Measurements from ENCODE around the gene EIPR1.

The EIPR1 gene

DNA sequence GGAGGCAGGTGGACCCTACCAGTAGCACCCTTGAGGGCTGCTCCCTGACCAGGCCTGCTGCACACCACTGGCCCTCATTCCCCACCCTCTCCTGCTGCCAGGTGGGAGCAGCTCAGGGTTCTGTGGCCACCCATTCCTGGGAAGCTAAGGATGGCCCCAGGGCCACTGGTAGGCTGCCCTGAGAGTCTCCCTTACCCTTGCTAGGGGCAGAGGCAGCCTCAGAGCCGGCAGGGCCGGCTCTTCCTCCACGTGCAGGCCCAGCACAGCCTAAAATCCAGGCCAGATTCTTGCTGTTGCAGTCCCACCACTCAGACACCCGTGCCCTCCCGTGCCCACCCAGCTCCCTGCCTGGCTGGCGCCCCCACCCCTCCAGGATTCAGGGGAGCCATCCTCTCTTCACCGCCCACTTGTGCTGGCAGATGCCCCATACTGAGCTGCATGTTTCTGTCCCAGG lies 199.0 kb downstream of the EIPR1 start:
- no peaks in the 10 kb centered on the region for H3K27me3 Mint-ChIP-seq
- H3K4me3 Mint-ChIP-seq: no peak overlapping the region
- H3K36me3 Mint-ChIP-seq (ENCODE audit: low read depth): peaks cover 7% of the 10 kb centered on the region
- H3K4me1 Mint-ChIP-seq: no peaks in the 10 kb centered on the region
- no peak overlapping the region for H3K27ac Mint-ChIP-seq
- ATAC-seq: no peak
- no peaks in the 10 kb centered on the region for H3K9me3 Mint-ChIP-seq
- DNase-seq: no peak

DNA sequence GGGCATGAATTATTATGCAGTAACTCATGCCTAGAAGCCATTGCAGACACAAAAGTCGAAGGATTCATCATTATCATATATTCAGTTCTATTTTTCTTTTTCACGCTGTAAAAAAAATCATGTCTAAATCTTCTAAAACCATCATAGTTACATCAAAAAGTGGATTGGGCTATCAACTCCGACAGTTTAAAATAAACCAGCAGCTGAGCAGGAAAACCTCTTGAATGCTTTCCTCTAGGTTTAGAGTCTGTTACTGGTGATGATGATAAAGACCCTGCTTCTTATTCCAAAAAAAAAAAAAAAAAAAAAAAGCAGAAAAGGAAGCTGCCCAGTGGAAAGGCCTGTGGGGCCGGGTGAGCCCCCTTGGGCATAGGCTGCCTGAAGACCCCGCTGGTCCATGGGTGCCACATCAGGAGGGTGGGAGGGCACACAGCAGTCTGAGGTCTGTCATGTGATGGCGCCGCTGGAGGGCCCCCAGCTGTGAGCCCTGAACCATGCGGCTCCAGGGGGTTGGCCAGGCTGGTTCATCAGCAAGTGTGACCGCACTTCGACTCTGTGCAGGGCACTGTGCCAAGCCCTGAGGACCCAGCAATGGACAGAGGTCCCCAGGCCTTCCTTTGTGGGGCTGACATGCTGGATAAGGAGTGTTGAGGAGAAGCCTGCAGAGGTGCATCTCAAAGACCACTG lies 199.6 kb downstream of the EIPR1 start:
- Mint-ChIP-seq H3K36me3 (ENCODE audit: low read depth) (peaks cover 7% of the 10 kb centered on the region), H3K4me3 (no peak overlapping the region), H3K4me1 (no peaks in the 10 kb centered on the region), H3K27me3 (no peaks in the 10 kb centered on the region), H3K9me3 (no peaks in the 10 kb centered on the region), H3K27ac (no peak overlapping the region)
- ATAC-seq (no peak), DNase-seq (no peak)

DNA sequence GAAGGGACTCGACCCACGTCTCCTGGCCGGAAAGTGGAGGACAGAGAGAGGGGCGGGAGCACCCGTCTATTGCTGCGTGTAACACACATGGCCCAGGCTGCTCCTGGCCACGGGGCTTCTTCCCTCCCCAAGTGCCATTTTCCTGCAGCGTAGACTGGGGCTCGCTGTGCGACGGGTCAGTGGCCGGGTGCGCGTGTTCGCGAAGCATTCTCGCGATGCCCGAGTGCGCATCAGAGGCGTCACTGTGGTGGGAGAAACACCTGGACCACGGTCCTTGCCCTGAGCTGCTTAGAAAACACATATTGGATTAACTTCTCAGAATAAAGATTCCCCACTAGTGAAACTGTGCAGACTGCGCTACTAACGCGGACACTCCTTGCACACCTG lies 200.8 kb downstream of the EIPR1 start:
- Mint-ChIP-seq H3K4me3 (no peak overlapping the region), H3K27me3 (no peaks in the 10 kb centered on the region), H3K36me3 (ENCODE audit: low read depth) (peaks cover 7% of the 10 kb centered on the region), H3K27ac (no peak overlapping the region), H3K4me1 (no peaks in the 10 kb centered on the region), H3K9me3 (no peaks in the 10 kb centered on the region)
- ATAC-seq (no peak), DNase-seq (no peak)

DNA sequence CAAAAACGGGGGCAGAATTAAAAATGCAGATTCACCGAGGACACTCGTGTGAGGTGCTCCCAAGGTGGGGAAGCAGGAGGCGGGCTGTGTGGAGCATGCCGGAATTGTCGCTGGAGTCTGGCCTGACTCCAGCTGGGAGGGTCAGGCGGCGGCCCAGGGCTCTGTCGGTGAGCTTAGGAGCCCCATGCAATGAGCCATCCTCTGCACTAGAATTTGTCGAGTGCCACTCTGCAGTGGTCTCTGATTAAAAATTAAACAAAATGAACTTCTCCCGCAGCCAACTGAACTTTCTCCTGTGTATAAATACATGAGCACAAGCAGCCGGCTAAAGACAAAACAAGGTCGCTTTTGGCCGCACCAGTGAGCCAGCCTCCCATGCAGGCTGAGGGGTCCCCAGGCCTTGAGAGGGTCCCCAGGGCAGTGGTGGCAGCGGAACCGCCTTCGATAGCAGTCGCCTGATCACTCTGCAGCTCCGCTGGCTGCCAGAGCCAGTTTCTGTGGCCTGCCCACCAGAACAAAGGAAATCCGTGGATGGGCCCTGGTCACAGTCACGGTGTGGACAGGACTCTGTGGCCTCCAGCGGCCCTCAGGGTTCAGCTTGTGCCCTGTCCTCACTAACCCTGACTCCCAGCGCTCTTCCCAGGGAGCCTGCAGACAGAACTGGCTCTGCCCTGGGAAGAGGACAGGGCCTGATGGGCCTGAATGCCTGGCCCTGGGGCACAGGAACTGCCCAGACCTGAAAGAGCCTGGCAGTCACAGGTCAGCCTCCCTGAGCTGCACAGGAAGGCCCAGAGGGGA lies 201.3 kb downstream of the EIPR1 start:
- H3K27me3 Mint-ChIP-seq: no peaks in the 10 kb centered on the region
- H3K4me3 Mint-ChIP-seq: no peak overlapping the region
- ATAC-seq (no peak), DNase-seq (no peak)
- H3K9me3 Mint-ChIP-seq: no peaks in the 10 kb centered on the region
- H3K36me3 Mint-ChIP-seq (ENCODE audit: low read depth): peaks cover 10% of the 10 kb centered on the region
- H3K4me1 Mint-ChIP-seq: no peaks in the 10 kb centered on the region
- no peak overlapping the region for H3K27ac Mint-ChIP-seq

DNA sequence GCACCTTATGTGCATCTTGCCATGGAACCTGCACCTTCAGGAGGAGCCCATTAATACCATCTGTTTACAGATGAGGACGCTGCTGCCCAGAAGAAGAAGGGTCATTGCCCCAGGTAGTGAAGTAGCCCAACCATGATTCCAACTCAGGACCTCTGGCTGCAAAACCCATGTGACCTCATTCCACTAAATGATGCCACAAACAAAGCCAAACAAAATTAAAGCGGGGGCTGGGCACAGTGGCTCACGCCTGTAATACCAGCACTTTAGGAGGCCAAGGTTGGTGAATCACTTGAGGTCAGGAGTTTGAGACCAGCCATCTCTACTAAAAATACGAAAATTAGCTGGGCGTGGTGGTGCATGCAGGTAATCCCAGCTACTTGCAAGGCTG lies 202.1 kb downstream of the EIPR1 start:
- Mint-ChIP-seq H3K4me3 (no peak overlapping the region), H3K27ac (no peak overlapping the region), H3K27me3 (no peaks in the 10 kb centered on the region), H3K36me3 (ENCODE audit: low read depth) (peaks cover 11% of the 10 kb centered on the region), H3K4me1 (no peaks in the 10 kb centered on the region), H3K9me3 (no peaks in the 10 kb centered on the region)
- no peak for ATAC-seq
- DNase-seq: no peak

DNA sequence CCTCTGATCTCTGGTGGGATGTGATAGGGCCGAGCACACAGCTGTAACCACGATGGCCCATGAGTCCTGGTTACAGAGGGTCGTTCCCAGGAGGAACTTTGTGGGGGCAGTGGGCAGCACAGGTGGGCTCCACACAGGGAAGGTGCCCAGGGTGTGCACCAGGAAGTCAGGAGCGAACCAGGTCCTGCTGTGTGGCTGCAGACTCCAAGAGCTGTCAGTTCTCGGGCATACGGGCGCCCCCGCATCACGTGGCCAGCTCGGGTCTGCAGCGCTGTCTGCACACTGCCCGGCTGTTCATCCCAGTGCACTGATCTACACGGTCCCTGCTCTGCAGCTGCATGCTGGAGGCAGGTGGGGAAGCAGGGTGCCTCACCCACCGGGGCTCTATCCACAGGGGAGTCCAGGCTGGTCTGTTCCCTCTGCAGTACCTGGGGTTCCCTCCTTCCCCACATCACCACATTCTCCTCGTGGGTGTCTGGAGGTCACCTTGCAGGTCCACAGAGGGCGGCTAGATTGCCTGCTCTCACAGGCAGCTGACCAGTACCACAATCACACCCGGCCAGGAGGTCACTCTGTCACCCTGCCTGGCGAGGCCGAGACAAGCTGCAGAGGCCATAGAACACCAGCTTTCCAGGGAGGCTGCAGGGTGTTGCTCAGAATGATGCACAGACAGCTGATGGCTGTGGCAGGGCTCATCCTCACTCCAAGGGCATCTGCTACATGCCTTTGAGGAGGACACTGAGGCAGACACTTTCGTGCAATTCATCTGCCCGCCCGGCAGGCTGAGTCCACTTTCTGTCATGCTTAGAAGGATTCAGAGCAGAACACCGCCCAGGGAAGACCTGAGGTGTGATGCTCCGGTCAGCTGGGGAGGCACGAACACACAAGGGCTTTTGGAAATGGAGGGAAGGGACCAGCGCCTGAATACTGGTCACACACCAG lies 202.7 kb downstream of the EIPR1 start:
- Mint-ChIP-seq H3K9me3 (no peaks in the 10 kb centered on the region), H3K4me1 (no peaks in the 10 kb centered on the region), H3K36me3 (ENCODE audit: low read depth) (peaks cover 11% of the 10 kb centered on the region), H3K27ac (no peak overlapping the region), H3K27me3 (no peaks in the 10 kb centered on the region), H3K4me3 (no peak overlapping the region)
- ATAC-seq: no peak
- DNase-seq: no peak

DNA sequence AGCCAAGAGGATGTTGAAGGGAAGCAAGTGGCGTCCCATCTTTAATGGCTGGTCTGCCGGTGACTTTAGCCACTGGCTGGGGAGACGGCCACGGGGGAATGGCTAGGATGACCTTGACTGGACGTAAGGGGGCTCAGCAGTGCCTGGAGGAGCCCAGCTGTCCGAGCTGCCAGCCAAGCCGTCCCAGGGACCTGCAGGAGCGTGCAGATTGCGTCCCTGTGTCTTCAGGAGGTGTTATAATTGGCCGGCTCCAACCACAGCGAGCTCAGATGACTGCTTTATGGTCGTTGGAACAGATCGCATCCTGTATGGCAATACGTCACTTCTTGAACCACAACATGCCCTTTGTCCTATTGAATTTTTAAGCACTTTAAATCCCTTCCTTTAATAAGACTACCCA lies 204.6 kb downstream of the EIPR1 start:
- no peak for DNase-seq
- Mint-ChIP-seq H3K27ac (no peak overlapping the region), H3K4me1 (no peaks in the 10 kb centered on the region), H3K27me3 (no peaks in the 10 kb centered on the region), H3K36me3 (ENCODE audit: low read depth) (peaks cover 11% of the 10 kb centered on the region), H3K9me3 (no peaks in the 10 kb centered on the region), H3K4me3 (no peak overlapping the region)
- no peak for ATAC-seq

DNA sequence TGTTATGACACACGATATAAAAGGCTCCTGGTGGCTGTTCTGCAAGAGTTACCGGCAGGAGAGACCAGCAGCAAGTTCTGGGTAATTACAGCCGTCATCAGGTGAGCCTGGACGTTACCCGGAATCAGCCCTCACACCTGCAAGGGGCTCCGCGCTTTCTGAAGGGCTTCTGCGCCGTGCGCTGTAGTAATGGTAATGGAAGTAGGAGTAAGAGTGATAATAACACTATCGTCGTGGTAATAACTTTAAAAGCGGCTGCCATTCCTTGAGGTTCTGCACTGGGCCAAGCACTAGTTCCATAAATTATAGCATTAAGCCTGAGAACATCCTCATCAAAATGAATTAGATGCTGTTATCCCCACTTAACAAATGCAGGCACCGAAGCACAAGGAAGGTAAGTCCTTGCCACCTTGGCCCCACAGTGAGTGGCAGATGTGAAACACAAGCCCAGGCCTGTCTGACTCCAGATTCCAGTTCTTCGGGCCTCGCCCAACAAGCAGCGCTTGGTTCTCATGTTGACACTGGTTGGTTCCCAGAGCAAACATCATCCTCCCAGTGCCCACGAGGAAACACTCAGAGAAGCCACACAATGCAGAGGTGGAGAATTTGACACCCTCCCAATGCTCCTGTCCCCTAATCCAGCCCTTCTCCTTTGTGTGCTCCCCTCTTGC lies 205.2 kb downstream of the EIPR1 start:
- H3K36me3 Mint-ChIP-seq (ENCODE audit: low read depth): peaks cover 13% of the 10 kb centered on the region
- DNase-seq (no peak), ATAC-seq (no peak)
- no peaks in the 10 kb centered on the region for H3K4me1 Mint-ChIP-seq
- H3K9me3 Mint-ChIP-seq: peaks cover 2% of the 10 kb centered on the region
- no peak overlapping the region for H3K27ac Mint-ChIP-seq
- H3K4me3 Mint-ChIP-seq: no peak overlapping the region
- H3K27me3 Mint-ChIP-seq: no peaks in the 10 kb centered on the region

DNA sequence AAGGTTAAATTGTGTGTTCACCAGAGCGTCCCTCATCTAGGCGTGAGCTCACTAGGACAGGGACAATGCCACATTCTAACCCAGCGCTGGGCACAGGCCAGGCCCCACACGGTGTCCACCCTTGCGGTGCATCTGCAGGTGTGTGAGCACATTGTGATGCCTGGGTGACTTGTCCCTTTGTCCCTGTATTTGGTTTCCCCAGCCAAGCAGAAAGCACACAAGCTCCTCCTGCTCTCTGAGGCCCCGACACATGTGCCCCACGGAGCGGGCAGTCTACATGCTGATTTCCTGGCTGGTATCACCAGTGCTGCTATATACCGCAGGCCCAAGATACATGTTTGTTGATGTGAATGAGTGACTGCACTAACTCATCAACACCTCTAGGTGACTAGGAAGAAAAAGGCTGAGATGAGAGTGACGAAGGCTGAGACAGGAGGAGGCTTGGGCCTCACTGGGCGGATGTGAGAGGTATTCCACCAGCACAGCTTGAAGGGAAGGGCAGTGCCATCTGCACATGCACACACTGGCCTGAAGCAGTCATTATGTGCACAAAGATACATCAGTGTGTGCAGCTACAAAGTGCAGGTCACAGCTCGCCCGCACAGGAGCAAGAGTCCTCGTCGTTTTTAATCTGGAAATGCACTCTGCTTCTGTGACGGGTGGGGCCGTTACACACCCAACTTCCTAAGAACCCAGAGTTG lies 205.9 kb downstream of the EIPR1 start:
- H3K9me3 Mint-ChIP-seq: peaks cover 6% of the 10 kb centered on the region
- DNase-seq (no peak), ATAC-seq (no peak)
- no peak overlapping the region for H3K4me3 Mint-ChIP-seq
- H3K27me3 Mint-ChIP-seq: no peaks in the 10 kb centered on the region
- no peaks in the 10 kb centered on the region for H3K4me1 Mint-ChIP-seq
- no peak overlapping the region for H3K27ac Mint-ChIP-seq
- peaks cover 19% of the 10 kb centered on the region for H3K36me3 Mint-ChIP-seq (ENCODE audit: low read depth)

DNA sequence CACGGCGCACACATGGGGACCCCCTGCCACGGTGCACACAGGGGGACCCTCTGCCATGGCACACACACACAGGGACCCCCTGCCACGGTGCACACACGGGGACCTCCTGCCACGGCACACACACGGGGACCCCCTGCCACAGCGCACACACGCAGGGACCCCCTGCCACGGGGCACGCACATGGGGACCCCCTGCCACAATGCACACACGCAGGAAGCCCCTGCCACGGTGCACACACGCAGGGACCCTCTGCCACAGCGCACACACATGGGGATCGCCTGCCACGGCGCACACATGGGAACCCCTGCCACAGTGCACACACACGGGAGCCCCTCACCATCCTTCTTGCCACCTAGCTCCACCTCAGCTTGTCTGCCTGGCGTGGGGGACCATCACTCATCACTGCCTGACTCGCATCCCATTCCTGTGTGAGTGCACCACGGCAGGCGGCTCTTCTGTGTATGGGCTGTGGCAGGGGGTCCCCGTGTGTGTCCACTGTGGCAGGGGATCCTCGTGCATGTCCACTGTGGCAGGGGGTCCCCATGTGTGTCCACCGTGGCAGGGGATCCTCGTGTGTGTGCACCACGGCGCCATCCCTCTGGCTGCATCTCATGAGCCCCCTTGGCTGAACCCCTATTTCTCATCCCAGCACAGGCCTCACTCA lies 206.7 kb downstream of the EIPR1 start:
- no peak overlapping the region for H3K4me3 Mint-ChIP-seq
- H3K36me3 Mint-ChIP-seq (ENCODE audit: low read depth): peaks cover 26% of the 10 kb centered on the region
- DNase-seq: no peak

DNA sequence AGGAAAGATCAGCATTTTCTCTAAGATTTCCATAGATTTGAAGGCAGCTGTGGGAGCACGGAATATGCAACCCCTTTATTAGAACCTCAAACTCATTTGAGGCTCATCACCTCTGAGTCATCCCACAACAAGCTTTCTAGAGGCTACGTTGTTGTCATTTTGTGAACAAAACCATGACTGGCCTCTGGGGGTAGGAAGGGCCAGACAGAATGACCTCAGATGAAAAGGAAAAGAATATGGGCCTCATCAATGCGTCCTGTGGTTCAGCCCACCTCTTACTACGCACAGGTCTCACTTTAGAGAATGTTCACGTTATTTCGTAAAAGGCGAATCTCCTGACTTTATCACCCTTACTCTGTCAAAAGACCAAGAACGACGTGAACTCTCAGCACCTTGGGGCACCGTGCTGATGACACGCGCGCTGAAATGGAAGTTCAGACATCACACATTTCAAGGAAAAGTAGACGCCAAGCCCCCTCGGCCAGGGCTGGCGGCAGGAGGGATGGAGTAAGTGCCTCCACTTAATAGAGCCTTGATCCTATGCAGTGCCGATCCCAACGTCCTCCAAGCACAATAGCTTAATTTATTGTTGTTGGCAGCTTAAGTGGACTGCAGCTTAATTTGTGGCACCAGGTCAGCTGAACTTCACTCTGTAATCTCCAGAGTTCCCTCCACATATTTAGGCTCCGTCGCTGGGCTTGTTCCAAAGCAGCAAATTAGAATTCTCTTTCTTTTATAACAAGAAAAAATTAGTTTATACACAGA lies 208.3 kb downstream of the EIPR1 start:
- DNase-seq (no peak), ATAC-seq (no peak)
- Mint-ChIP-seq H3K4me1 (no peaks in the 10 kb centered on the region), H3K36me3 (ENCODE audit: low read depth) (peaks cover 34% of the 10 kb centered on the region), H3K9me3 (peaks cover 19% of the 10 kb centered on the region), H3K4me3 (no peak overlapping the region), H3K27ac (no peak overlapping the region), H3K27me3 (no peaks in the 10 kb centered on the region)

More for the DNA sequence above, 206.7 kb downstream of the EIPR1 start:
- ATAC-seq: no peak
- no peaks in the 10 kb centered on the region for H3K27me3 Mint-ChIP-seq
- H3K9me3 Mint-ChIP-seq: peaks cover 12% of the 10 kb centered on the region
- no peaks in the 10 kb centered on the region for H3K4me1 Mint-ChIP-seq
- H3K27ac Mint-ChIP-seq: no peak overlapping the region

DNA sequence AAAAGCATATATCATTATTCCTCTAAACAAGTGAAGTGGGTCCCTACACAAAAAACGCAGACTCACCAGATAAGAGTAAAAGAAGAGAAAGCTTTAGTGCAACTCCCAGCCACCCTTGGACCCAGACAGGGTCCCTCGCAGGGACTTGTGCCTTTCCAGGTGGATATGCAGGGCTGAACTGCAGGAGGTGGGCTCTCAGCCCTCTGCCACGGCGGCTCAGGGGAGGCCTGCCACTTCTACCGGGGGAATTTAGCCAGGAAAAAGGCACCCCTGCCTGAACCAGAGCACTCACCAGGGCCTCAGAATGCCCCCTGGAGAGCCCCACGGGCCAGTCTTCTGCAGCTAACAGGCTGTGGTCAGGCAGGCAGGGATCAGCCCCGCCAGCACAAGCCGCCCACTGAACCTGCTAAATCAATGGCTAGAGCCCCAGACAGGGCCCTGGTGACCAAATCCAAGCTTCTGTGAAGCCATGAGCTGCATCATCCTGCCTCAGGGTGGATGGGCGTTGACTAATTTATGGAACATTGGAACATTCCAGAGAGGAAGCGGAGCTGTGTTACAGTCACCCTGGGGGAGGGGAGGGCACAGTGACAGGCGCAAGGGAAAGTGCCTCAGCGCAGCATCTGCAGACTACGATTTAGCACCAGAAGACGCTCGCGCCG lies 209.3 kb downstream of the EIPR1 start:
- no peak overlapping the region for H3K27ac Mint-ChIP-seq
- H3K4me1 Mint-ChIP-seq: no peaks in the 10 kb centered on the region
- H3K4me3 Mint-ChIP-seq: no peak overlapping the region
- no peaks in the 10 kb centered on the region for H3K27me3 Mint-ChIP-seq
- ATAC-seq (no peak), DNase-seq (no peak)
- peaks cover 35% of the 10 kb centered on the region for H3K36me3 Mint-ChIP-seq (ENCODE audit: low read depth)
- peaks cover 28% of the 10 kb centered on the region for H3K9me3 Mint-ChIP-seq

Data from activated naive CD8-positive, alpha-beta T cell treated with anti-CD3 and anti-CD28 coated beads, Interleukin-2, amount 50 U/mL, for 24 hours (primary cell).